SK-N-SH (cell line): ENCODE results near the gene SMIM7. TPM values are rescaled to one million over a fixed set of nuclear protein-coding genes. Genes with fewer than 3 reads are reported as not detected.

Experiments
- CTCF ChIA-PET: fragments of 300-600, 350-600 bp; formaldehyde crosslinking; extraction: SDS; loops from one replicate; lab custom pipeline; 2021; lab: Yijun Ruan, JAX
- POLR2A ChIA-PET: fragments of 350-600 bp; sonication (Branson Sonifier 250); formaldehyde crosslinking; extraction: SDS; loops from one replicate; lab custom pipeline; 2020; ENCODE audit warnings: antibody characterized with exemption, inconsistent platforms; lab: Yijun Ruan, JAX
- DNase-seq: peaks from one replicate; pipeline ENCODE4 v3.0.0; 2012
- H2AFZ ChIP-seq: fragments of 200-600 bp; sonication (generic); 2 replicates; pipeline ENCODE4 v1.8.1; 2016; ENCODE audit warnings: antibody characterized with exemption, mild to moderate bottlenecking, low read depth
- H3F3A ChIP-seq: fragments of 200-600 bp; sonication (generic); replicated peaks from 2 replicates; pipeline ENCODE3; 2016; ENCODE audit warnings: antibody characterized with exemption, mild to moderate bottlenecking; ENCODE audit not compliant: insufficient read depth
- H3K27ac ChIP-seq, 2 experiments: fragments of 200-500 bp in 1 of 2; fragments of 200-600 bp in 1 of 2; sonication (Bioruptor generic) in 1 of 2; sonication (generic), shearing (Covaris generic) in 1 of 2; 2 replicates each; pipeline versions ENCODE4 v1.5.1 to v1.6.1; 2014 to 2016; ENCODE audit warnings: low read depth in 2 of 2, inconsistent platforms in 1 of 2, low read length in 1 of 2, mild to moderate bottlenecking in 1 of 2, mixed read lengths in 1 of 2
- H3K27me3 ChIP-seq: fragments of 200-600 bp; sonication (generic), shearing (Covaris generic); 2 replicates; pipeline ENCODE4 v1.6.1; 2016; ENCODE audit warnings: mixed run types; ENCODE audit not compliant: insufficient read depth
- H3K36me3 ChIP-seq, 2 experiments: fragments of 200-500 bp in 1 of 2; fragments of 200-600 bp in 1 of 2; sonication (Bioruptor generic) in 1 of 2; sonication (generic) in 1 of 2; replicated peaks in 1 of 2; 2 replicates each; pipeline versions ENCODE3 to v1.5.1; 2014 to 2016; ENCODE audit warnings: low read length in 1 of 2, mild to moderate bottlenecking in 1 of 2; ENCODE audit not compliant: insufficient read depth in 2 of 2, control insufficient read depth in 1 of 2
- H3K4me1 ChIP-seq, 2 experiments: fragments of 200-500 bp in 1 of 2; fragments of 200-600 bp in 1 of 2; sonication (Bioruptor generic) in 1 of 2; sonication (generic), shearing (Covaris generic) in 1 of 2; 2 replicates each; pipeline versions ENCODE4 v1.5.1 to v1.6.1; 2014 to 2016; ENCODE audit warnings: low read depth in 1 of 2, low read length in 1 of 2, mixed run types in 1 of 2; ENCODE audit not compliant: insufficient read depth in 2 of 2, control insufficient read depth in 1 of 2
- H3K4me2 ChIP-seq: fragments of 200-600 bp; sonication (generic), shearing (Covaris generic); 2 replicates; pipeline ENCODE4 v1.6.1; 2017; ENCODE audit warnings: mixed run types
- H3K4me3 ChIP-seq, 2 experiments: fragments of 200-500 bp in 1 of 2; fragments of 200-600 bp in 1 of 2; sonication (Bioruptor generic) in 1 of 2; sonication (generic), shearing (Covaris generic) in 1 of 2; 2 replicates each; pipeline versions ENCODE4 v1.5.1 to v1.8.1; 2014 to 2016; ENCODE audit warnings: low read depth in 2 of 2, inconsistent platforms in 1 of 2, low read length in 1 of 2, mild to moderate bottlenecking in 1 of 2, mixed read lengths in 1 of 2, moderate library complexity in 1 of 2
- H3K79me2 ChIP-seq: fragments of 200-600 bp; sonication (generic); 2 replicates; pipeline ENCODE4 v1.8.1; 2017; ENCODE audit warnings: mild to moderate bottlenecking; ENCODE audit not compliant: insufficient read depth
- H3K9ac ChIP-seq: fragments of 200-600 bp; sonication (generic); 2 replicates; pipeline ENCODE4 v1.6.1; 2017; ENCODE audit warnings: mixed run types
- H3K9me2 ChIP-seq: fragments of 200-600 bp; sonication (generic); 2 replicates; pipeline ENCODE4 v1.6.1; 2017; ENCODE audit warnings: mixed run types
- H3K9me3 ChIP-seq: fragments of 200-600 bp; sonication (generic); 2 replicates; pipeline ENCODE4 v1.6.1; 2017; ENCODE audit warnings: mixed run types, mild to moderate bottlenecking, moderate library complexity
- H4K20me1 ChIP-seq: fragments of 200-600 bp; sonication (generic); 2 replicates; pipeline ENCODE4 v1.6.1; 2017; ENCODE audit warnings: mild to moderate bottlenecking, mixed run types; ENCODE audit not compliant: insufficient read depth
- CHD2 ChIP-seq: fragments of 150-350 bp; IDR thresholded peaks from 2 replicates; pipeline ENCODE4 v1.6.1; 2018; ENCODE audit warnings: low read length; ENCODE audit not compliant: partially characterized antibody
- CTCF ChIP-seq: fragments of 200-600 bp; sonication (generic); IDR thresholded peaks from 2 replicates; pipeline ENCODE4 v1.6.1; 2017; ENCODE audit warnings: antibody characterized with exemption, mild to moderate bottlenecking, moderate library complexity
- ELF1 ChIP-seq: IDR thresholded peaks from 2 replicates; pipeline ENCODE4 v1.4.0; 2012
- FOSL2 ChIP-seq: IDR thresholded peaks from 2 replicates; pipeline ENCODE4 v1.4.0; 2012; ENCODE audit warnings: low read depth, mild to moderate bottlenecking, moderate library complexity, borderline replicate concordance
- GABPA ChIP-seq: IDR thresholded peaks from 2 replicates; pipeline ENCODE4 v1.4.0; 2012; ENCODE audit warnings: low read depth, mild to moderate bottlenecking
- GATA2 ChIP-seq: sonication (generic); formaldehyde crosslinking; IDR thresholded peaks from 2 replicates; pipeline ENCODE4 v1.5.0; 2020; ENCODE audit warnings: mild to moderate bottlenecking, missing genetic modification reagents
- IRF3 ChIP-seq: fragments of 150-350 bp; IDR thresholded peaks from 2 replicates; pipeline ENCODE4 v1.6.1; 2016; ENCODE audit warnings: mild to moderate bottlenecking, low read depth, low read length
- MXI1 ChIP-seq: IDR thresholded peaks from 2 replicates; pipeline ENCODE4 v1.6.1; 2012; ENCODE audit warnings: mild to moderate bottlenecking, low read depth, low read length, improper control_type of control experiment
- RAD21 ChIP-seq: IDR thresholded peaks from 2 replicates; pipeline ENCODE4 v1.6.1; 2012; ENCODE audit warnings: mild to moderate bottlenecking, low read length
- SMC3 ChIP-seq: IDR thresholded peaks from 2 replicates; pipeline ENCODE4 v1.6.1; 2012; ENCODE audit warnings: low read depth, low read length, improper control_type of control experiment
- TCF12 ChIP-seq: IDR thresholded peaks from 2 replicates; pipeline ENCODE4 v1.4.0; 2012
- USF1 ChIP-seq: IDR thresholded peaks from 2 replicates; pipeline ENCODE4 v1.4.0; 2012; ENCODE audit warnings: low read depth, borderline replicate concordance
- YY1 ChIP-seq: IDR thresholded peaks from 2 replicates; pipeline ENCODE4 v1.4.0; 2012; ENCODE audit warnings: low read depth, mild to moderate bottlenecking
- WGBS: methylation state at CpG from one replicate; pipeline ENCODE4 v1.1.6; 2017; ENCODE audit warnings: low lambda C conversion rate; 5-methylcytosine and 5-hydroxymethylcytosine counted together
- polyA plus RNA-seq, 3 experiments: library from polyadenylated mRNA; depleted of rRNA; stranded (reverse); fragments of >200 nt; gene quantifications; 2 replicates each; pipeline ENCODE4 v1.2.3, GENCODE V29; 2012

The SMIM7 gene
- polyA plus RNA-seq, 1 of the 3 experiments (the other 2 are of a cell fraction): 74.2 TPM

- Histone ChIP-seq H3K27ac (peak overlapping the region in 1 of 2 experiments; percentile 2; a peak in 1 of 4 replicates), H3K4me2 (peak overlapping the region; percentile 15; the same call in 1 of the 2 replicates), H4K20me1 (peaks cover 93% of the 10 kb centered on the region), H3F3A (no peaks in the 10 kb centered on the region), H2AFZ (no peak overlapping the region), H3K36me3 (no peaks in the 10 kb centered on the region), H3K4me1 (peaks cover 4 to 31% of the 10 kb centered on the region in 2 experiments; a peak in 2 of 4 replicates), H3K27me3 (no peaks in the 10 kb centered on the region), H3K9me3 (no peaks in the 10 kb centered on the region), H3K4me3 (no peak overlapping the region), H3K9ac (no peak overlapping the region), H3K79me2 (peaks cover 100% of the 10 kb centered on the region), H3K9me2 (no peaks in the 10 kb centered on the region)
- 70% methylated on average over 8 of the region's 8 CpGs for WGBS
- CTCF ChIA-PET: no interaction called here
- POLR2A ChIA-PET: no interaction called here
- peak; percentile 38 for DNase-seq
- TF ChIP-seq USF1 (no peak), FOSL2 (no peak), RAD21 (peak; percentile 36; the same call in 1 of the 2 replicates), SMC3 (no peak)
These were observed 54.4 kb downstream of the SMIM7 start for GRCh38 chr19:16605553-16605994.

- Histone ChIP-seq H3K9me2 (no peaks in the 10 kb centered on the region), H3F3A (no peaks in the 10 kb centered on the region), H3K27me3 (no peaks in the 10 kb centered on the region), H4K20me1 (peaks cover 93% of the 10 kb centered on the region), H3K4me1 (peaks cover 4 to 35% of the 10 kb centered on the region in 2 experiments; a peak in 2 of 4 replicates), H3K4me2 (no peak overlapping the region), H3K27ac (no peak overlapping the region; a peak in 1 of 4 replicates), H3K9me3 (no peaks in the 10 kb centered on the region), H3K36me3 (no peaks in the 10 kb centered on the region), H2AFZ (no peak overlapping the region), H3K79me2 (peaks cover 100% of the 10 kb centered on the region), H3K9ac (no peak overlapping the region), H3K4me3 (no peak overlapping the region)
- POLR2A ChIA-PET: no interaction called here
- WGBS: 95% methylated on average over 3 of the region's 3 CpGs
- TF ChIP-seq IRF3 (no peak), MXI1 (no peak), YY1 (no peak), CHD2 (no peak), CTCF (no peak), TCF12 (no peak), GABPA (no peak), ELF1 (no peak), GATA2 (CRISPR knock-in tag) (no peak)
- DNase-seq: no peak
- CTCF ChIA-PET: no interaction called here
These were observed 54.8 kb downstream of the SMIM7 start for GRCh38 chr19:16605115-16605514.
